ENCODE data around the gene FCER1G.
A peak's percentile ranks its signal among the peaks of the same experiment; 100 is the strongest.
"Not testable (repeated sequence)": the region's sequence is repeated elsewhere in the genome, so short reads cannot be mapped to it uniquely, and the experiment has no call there.

Gene FCER1G

DNA sequence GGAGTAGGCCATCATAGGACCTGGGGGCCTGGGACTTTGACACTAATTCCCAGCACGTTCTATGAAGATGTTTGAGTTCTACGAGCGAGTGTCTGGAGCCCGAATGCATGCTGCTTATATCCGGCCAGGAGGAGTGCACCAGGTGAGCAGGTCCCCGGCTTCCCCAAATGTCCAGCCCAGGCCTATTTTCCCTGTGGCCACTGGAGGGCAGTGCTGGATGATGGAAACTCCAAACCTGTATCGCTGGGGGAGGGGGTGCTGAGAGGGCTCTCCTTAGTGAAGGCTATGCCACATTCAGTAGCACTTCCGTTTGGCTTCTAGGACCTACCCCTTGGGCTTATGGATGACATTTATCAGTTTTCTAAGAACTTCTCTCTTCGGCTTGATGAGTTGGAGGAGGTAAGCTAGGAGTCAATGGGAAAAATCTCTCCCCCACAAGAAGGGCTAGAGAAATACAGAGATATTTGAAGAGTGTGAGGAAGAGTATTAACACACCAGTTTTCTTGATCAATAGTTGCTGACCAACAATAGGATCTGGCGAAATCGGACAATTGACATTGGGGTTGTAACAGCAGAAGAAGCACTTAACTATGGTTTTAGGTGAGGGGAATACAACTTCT is 5.2 kb upstream of the FCER1G start:
- no peak for DNase-seq

DNA sequence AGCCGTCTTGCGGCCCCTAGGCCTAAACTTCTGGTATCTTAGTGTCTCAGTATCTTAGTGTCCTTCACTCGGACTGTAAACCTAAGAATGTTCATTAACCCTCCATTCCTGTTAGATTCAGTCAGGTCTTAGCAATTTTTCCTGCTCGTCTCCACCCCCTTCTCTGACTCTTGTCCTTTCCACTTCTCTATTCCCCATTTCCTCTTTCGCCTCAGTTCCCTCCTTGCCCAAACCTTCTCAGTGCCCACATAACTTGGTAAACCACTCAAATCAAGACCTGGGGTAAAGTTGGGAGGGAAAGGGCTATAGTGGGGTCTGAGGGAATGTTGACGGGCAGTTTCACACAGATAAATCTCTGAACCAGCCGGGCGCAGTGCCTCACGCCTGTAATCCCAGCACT is 726 bp upstream of the FCER1G start:
- no peak for DNase-seq

DNA sequence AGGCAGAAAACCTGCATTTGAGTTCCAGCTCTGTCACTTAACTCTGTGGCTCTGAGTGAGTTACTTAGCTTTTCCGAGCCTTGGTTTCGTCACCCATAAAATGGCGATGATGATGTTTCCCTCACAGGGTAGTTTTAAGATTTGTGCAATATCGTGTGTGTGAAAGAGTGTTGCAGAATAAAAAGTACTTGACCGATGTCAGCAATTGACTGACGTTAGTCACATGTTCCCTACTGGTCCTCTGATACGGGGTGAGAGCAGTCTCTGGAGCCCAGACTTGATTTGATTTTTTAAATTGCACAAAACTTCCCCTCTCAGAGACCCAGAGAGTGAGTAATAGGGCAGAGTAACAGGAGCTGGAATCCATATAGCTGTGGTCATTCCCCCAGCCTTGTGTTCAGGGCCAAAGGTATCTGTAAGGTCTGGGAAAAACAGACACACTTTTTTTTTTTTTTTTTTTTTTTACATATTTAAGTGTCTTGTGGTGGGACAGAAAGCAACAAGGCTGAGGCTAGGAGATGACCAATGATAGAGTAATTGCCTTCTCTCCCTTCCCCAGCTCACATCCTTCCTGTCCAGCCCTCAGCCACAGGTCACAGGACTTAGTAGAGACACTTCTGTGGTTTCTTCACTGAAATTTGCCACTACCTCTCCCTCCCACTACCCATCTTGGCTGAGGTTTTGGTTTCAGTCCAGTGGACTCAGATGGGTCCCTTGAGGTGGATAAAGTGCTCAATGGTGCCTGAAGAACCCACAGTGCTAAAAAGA is 2.0 kb downstream of the FCER1G start:
- no peak for DNase-seq

DNA sequence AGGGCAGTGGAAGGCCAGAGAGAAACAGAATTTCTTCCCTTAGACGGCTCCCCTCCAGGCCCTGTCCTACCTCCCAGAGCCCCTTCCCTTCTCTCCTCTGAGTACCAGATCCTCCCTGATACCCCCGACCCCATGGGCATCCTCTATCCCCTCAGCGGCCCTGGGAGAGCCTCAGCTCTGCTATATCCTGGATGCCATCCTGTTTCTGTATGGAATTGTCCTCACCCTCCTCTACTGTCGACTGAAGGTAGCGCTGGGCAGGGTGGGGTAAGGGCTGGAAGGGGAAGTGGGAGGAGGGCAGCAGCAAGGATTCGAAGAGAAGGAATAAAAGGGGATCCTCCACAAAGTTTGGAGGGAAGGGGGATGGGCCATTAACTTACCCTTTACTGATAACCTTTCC is 2.7 kb downstream of the FCER1G start:
- DNase-seq: no peak

DNA sequence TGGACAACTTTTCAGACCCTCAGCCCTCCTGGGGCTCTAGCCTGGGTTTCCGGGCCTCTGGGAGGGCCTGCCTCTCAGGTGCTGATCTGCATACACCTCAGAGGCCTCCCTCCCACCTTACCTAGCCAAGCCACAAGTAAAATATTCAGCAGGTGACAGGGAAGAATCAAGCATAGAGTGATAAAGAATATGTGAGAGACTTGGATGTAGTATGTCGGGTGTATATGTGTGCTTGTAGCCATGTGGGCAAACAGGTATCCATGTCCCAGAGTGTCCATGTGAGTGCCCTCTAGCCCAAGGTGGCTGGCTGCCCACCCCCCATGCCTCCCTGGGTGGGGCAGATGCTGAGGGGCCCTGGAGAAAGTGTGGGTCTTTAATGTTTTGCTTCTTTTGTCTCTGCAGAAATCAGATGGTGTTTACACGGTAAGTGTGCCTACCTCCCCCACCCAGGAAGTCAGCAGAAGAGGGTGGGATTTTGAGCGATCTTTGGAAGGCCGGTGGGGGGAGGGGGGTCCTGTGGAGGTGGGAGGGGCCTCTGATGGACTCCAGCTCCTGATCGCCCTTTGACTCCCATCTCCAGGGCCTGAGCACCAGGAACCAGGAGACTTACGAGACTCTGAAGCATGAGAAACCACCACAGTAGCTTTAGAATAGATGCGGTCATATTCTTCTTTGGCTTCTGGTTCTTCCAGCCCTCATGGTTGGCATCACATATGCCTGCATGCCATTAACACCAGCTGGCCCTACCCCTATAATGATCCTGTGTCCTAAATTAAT is 3.4 kb downstream of the FCER1G start:
- DNase-seq: no peak

DNA sequence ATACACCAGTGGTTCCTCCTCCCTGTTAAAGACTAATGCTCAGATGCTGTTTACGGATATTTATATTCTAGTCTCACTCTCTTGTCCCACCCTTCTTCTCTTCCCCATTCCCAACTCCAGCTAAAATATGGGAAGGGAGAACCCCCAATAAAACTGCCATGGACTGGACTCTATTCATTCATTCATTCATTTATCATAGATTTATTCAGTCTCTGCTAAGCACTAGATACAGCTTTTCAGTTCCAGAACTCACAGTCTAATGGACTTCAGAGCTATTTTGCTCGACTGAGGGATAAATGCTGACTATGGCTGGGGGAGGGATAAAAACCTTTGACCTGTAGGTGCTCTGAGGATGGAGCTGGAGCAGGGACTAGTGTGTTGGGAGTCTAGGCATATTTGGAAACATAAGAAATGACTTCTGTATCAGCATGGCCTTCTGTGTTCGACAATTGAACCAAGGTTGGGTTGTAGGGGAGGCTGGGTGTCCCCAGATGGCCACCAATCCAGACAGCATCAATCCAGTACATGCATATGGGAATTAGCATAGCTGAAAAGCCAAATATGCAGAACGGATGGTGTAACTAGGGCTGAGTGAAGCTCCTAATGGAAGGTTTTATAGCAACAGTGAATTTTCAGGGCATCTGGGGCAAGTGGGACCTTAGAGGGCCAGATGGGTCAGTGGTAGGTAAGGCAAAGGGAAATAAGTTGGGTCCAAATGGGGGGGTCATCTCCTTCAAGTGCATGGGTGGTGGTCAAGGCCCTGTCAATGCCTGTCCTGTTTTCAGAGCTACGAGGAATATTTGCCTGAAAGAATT is 4.2 kb downstream of the FCER1G start:
- no peak for DNase-seq

DNA sequence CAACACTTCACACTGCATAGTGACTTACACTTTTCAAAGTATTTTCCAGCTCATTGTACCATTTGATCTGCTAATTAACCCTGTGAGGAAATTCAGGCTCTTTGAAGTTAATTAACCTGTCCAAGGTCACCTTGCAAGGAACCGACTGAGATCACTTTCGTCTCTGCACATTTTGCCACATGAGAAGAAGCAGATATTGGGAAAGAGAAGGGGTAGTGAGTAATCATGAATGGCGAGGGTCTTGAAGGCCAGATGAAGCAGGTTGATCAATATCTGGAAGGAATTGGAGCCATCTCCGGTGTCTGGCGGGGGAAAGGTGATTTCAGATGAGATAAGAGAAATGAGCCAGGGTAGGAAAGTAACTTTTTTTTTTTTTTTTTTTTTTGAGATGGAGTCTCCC is 4.9 kb downstream of the FCER1G start:
- DNase-seq: no peak

DNA sequence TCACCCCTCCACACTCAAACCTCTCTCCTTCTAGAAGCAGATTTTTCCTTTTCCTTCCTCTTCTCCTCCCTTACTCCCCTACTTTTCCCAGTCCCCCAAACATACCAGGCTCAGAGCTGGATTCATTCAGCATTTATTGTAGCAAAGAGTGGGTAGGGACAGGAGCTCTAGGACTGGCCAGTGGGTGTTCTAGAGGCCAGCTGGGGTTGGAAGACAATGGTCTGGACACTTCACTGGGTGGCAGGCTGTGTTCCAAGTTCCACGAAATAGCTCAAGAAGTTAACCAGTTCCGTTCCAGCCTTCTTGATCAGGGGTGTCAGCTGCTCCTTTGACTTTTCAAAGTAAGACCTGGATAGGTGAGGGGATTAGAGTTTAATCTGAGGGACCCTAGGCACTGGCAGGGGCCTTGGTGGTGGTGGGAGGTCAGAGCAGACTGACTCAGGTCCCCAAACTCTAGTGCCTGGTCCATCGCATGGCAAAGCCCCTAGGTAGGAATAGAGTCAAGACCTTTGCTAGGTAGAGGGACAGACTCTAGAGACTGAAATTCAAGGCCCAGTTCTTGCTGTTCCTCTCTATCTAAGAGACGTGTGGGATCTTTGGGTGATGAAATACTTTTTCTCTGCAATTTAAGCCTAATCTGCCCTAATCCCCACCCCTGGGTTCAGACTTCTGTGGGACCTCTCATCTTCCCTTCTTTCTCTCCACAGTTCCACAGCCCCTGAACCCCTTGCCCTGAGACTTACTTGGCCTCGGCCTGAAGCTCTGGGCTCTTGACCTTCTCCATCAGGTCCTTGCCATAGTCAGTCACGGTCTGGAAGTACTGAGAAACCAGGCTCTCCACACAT is 7.3 kb downstream of the FCER1G start:
- DNase-seq: no peak

DNA sequence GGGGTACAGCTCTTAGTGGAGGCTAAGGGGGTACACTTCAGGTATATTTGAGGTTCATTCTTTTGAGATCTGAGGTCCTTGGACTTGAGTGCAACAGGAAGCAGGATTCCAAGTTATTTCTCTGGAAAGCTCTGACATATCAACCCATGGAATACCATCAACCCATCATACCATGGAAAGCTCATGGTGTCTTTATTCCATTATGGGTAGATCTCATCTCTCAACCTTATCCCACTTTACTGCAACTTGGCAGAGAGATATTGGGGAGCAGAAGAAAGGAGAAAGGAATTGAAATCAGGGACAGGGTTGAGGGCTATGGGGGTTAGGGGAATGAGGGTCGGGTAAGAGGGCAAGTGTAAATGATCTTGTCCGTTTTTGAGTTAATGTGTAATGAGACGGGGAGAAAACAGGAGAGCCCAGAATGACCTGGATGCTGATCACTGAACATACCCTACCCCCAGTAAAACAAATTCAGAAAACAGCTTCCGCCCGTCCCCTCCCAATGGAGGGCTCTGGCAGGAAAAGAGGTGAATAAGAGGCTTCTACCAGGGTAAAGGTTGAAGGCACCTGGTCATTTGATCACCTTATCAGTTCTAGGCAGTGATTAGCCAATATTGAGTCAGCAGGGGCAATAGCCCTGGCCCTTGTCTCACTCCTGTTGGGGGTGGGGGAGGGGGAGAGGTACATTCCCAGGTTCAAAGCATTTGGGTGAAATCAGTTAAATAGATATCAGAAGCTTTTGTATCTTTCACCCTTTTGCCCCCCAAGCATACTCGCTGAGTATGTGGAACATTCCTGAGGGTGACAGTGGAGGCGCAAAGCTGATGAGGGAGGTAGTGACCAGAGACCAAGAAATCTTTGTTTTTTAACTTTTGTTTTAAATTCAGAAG is 9.0 kb downstream of the FCER1G start:
- DNase-seq: no peak

DNA sequence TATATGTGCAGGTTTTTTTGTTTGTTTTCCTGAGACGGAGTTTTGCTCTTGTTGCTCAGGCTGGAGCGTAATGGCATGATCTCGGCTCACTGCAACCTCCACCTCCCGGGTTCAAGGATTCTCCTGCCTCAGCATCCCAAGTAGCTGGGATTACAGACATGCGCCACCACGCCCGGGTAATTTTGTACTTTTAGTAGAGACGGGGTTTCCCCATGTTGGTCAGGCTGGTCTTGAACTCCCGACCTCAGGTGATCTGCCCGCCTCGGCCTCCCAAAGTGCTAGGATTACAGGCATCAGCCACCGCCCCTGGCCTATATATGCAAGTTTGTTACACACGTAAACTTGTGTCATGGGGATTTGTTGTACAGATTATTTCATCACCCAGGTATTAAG is 9.6 kb downstream of the FCER1G start:
- DNase-seq: not testable (repeated sequence)

DNA sequence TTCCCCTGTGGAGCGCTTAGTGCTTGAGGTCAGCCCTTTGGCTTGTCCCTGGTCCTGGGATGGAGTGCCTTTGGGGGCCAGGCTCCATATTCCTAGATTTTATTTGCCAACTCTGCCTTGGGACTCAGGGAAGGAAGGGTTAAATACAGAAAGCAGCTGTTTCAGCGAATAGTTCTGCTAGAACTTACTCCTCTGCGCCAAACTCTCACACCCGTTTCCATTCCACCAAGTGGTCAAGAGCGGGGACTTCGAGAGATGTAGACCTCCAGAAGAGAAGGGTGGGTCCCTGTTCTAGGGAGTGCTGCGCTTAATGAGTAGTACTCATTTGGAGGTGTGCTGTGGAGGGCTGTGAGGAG is 10.1 kb downstream of the FCER1G start:
- DNase-seq: no peak

DNA sequence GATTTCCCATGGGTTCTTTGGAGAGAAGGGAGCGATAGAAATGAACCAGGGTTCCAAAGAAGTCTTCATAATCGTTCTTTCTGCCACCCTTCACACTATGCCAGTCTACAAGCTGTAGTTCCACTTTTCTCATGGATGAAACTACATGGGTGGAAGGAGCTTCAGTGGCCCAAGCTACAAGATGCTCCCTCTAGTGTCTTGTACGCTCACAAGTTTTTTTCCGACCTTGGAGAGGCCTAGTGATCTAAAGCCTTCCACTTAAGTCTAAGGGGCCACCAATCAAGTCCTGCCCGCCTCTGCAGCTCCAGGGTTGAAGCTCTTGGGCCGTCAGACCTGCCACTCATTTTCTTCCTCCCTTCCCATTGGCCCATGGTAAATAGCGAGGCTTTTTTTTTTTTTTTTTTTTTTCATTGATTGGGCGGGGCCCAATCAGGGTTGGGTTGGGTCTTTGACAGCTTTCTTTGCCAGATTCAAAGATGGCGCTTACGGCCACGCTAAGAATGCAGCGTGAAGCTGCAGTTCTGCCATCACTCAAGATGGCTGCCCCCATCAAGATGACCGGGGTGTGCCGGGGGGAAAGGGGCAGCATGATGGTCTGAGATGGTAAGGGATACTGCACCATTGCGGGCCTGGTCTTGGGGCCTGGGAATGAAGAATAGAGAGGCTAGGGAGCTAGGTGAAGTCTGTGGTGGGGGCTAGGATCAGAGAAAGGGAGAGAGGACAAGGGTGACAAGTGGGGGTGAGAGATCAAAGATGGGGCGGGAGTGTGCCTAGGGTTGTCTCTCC is 10.6 kb downstream of the FCER1G start, which contains the start of gene TOMM40L:
TOMM40L (plus strand) TSS at position 527 of the 786 bp plus-strand sequence. CDS start 430 bp downstream, outside the sequence.
- peak; percentile 91 for DNase-seq

DNA sequence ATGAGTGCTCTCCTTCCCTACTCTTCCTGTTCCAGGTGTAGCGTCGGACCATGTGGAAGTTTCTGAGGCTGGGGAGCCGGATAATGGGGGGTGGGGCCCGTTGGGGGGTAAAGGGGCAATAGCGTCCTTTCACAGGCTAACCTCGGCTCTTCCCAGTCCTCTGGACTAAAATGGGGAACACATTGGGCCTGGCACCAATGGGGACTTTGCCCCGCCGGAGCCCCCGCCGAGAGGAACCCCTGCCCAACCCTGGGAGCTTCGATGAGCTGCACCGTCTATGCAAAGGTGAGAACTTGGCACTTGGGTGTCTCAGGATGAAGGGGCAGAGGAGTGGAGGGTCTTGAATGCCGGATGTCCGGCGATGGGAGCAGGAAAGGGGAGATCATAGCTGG is 11.2 kb downstream of the FCER1G start:
- DNase-seq: no peak

DNA sequence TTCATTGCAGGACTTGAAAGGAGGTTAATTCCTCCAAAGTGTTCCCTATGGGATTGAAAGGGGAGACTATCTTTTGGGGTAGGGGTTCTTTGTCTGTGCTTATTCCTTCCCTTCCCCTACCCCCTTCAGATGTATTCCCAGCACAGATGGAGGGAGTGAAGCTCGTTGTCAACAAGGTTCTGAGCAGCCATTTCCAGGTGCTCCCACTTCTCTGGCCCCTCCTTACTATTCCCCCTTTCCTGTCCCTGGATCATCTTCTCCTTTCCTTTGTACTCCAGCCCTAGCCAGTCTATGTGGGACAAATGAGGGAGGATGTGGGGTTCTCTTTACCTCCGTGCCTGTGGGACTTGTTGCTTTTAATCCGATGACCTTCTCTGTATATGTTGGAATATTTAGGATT is 11.7 kb downstream of the FCER1G start:
- DNase-seq: no peak

DNA sequence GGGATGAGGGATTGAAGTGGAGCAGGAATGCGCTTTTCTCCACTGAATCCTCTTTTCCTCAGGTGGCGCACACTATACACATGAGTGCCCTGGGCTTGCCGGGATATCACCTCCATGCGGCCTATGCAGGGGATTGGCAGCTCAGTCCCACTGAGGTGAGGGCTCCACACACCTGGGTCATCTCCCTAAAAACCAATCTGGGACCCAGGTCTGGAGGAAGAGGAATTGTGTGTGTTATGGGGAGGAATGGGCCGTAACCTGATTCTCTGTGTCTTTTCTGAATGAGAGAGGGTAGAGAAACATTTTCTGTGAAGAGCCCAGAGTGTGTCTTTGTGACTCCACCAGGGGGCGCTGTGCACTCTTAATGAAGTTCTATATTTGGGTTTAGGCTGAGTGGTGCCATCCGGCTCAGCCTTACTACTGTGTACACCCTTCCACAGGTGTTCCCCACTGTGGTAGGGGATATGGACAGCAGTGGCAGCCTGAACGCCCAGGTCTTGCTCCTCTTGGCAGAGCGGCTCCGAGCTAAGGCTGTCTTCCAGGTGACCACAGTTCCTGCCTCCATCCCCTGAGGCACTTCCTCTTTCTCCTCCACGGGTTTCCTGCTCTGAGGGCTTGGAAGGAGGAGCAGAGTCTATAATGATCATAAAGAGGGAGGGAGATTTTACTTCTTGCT is 12.2 kb downstream of the FCER1G start:
- peak; percentile 77 for DNase-seq

DNA sequence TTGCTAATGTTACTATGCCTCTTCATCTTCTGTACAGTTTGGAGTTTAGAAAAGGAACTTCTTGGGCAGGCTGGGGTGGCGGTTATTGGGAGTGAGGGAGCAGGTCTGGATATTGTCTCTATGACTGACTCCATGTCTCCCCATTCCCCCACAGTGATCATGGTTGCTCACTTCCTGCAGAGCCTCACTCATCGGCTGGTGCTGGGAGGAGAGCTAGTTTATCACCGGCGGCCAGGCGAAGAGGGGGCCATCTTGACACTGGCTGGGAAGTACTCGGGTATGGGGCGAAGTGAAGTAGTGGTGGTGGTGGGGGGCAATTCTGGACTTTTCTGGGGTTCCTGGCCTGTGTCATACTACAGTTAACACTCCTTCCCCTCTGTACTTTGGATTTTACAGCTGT is 12.9 kb downstream of the FCER1G start:
- DNase-seq: no peak

DNA sequence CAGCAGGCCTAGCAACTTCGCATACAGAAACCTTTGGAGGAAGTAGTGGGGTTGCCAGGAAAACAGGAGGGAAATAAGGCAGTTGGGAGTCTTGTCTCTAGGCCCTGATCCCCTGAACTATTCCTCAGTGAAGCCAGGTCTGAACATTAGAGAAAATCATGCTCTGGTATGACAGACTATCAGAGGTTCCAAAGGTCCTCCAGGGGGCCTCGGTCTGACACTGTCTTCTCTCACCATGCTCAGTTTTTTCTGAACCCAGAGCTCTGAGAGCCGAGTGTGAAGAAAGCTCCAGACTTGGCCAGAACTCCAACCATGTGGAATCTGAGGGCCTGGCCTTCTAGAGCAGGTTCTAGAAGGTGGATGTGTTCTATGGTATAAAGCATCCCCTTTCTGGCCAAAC is 14.8 kb downstream of the FCER1G start:
- no peak for DNase-seq

DNA sequence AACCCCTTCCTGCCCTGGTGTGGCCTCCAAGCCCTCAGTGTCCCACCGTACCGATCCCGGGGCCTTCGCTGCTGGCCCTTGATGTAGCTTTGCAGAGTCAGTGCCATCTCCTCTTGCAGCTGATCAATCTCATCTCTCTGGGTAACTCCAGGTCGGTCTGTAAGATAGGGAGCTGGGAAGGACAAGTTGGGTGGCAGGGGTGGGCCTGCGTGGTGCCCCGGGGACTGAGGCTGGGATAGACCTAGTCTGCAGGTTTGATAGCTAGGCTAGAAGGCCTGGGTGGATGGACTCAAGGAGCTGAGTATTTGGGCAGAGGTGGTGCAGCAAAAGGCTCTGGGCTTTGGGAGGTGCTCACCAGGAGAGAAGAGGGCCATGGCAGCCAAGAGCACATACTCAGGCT is 15.7 kb downstream of the FCER1G start:
- DNase-seq: no peak

DNA sequence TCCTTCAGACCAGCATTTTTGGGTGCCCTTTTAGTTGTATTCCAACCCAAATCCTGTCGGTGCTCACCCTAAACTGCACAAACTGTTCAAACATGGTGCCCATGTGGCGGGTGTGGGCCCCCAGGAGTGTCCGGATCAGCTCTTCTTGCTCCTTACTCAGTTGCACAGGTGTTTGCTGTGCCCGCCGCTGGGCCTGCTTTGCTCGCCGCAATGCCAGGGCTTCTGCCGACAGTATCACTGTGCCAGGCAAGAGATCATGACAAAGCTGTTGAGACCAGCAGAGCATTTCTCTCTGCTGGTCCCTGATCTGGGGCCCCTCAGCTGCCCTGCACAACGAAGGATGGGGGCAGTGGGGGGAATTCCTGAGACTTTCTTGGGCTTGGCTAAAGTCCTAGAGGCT is 18.0 kb downstream of the FCER1G start:
- no peak for DNase-seq

Data from left hindlimb (tissue), 1 donor.